ENCODE measurements around the gene CARD10.
"Not testable (repeated sequence)": the region's sequence is repeated elsewhere in the genome, so short reads cannot be mapped to it uniquely, and the experiment has no call there.

Gene CARD10

DNA sequence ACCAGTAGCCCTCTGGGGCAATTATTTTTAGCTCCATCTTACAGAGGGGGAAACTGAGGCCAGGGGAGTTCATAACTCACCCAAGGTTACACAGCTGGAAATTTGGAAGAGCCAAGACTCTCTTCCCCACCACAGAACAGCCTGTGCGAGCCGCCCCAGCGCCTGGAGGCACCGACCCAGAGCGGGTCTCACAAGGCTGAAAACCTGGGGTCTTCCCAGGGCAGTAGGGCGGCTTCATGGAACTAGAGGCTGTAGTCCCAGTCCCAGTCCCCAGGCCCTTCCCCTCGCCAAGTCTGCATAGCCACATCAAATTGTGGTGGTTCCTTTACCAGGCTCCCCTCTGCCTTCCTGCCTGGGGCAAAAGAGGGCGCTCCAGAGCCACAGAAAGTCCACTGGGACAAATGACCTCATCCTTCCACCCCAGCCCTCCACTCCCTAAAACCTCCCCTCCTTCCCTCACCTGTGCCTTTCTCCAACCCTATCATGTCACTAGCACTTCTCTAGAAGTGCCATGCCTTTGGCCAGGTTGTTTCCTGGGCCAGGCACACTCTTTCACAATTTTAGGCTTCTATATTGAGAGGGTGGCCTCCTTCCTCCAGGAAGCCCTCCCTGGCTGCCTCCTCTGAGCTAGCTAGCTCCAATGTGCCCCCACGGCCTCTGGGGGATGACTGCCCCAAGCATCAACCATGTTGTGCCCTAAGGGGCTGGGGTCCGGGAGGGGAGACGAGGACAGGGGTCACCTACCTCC lies 25.9 kb upstream of the CARD10 start:
- no peak overlapping the region for H3K4me3 ChIP-seq (ENCODE audit: low read depth, low read length)
- peak; percentile 68 for DNase-seq (ENCODE audit: low read depth)
- TF ChIP-seq POLR2A (IDR thresholded peaks at IDR 0.05; ENCODE audit: extremely low read depth, insufficient read length) = no peak
- TF ChIP-seq, protein P1, sequence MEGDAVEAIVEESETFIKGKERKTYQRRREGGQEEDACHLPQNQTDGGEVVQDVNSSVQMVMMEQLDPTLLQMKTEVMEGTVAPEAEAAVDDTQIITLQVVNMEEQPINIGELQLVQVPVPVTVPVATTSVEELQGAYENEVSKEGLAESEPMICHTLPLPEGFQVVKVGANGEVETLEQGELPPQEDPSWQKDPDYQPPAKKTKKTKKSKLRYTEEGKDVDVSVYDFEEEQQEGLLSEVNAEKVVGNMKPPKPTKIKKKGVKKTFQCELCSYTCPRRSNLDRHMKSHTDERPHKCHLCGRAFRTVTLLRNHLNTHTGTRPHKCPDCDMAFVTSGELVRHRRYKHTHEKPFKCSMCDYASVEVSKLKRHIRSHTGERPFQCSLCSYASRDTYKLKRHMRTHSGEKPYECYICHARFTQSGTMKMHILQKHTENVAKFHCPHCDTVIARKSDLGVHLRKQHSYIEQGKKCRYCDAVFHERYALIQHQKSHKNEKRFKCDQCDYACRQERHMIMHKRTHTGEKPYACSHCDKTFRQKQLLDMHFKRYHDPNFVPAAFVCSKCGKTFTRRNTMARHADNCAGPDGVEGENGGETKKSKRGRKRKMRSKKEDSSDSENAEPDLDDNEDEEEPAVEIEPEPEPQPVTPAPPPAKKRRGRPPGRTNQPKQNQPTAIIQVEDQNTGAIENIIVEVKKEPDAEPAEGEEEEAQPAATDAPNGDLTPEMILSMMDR (IDR thresholded peaks at IDR 0.05; ENCODE audit: low read depth, low read length) = peak; percentile 88

DNA sequence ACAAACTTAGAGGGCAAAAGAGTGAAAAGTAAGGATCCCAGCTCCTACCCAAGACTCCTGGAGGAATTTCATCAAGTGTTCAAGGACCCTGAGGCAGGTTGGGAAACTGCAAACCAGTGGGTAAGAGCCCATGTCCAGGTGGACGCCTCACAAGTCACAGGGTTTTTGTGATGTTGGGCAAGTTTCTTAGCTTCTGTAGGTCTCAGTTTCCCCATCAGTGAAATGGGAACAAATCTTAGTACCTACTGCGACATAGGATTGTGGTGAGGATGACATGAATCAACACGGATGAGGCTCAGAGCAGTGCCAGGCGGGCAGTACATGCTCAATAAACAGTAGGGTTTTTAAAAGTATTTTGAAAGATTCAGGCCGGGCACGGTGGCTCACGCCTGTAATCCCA lies 23.7 kb upstream of the CARD10 start:
- DNase-seq (ENCODE audit: low read depth) = no peak
- TF ChIP-seq, protein P2, sequence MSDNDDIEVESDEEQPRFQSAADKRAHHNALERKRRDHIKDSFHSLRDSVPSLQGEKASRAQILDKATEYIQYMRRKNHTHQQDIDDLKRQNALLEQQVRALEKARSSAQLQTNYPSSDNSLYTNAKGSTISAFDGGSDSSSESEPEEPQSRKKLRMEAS (IDR thresholded peaks at IDR 0.05; ENCODE audit: low read depth, low read length) = no peak
- TF ChIP-seq POLR2A (IDR thresholded peaks at IDR 0.05; ENCODE audit: extremely low read depth, insufficient read length) (no peak), MYC (IDR thresholded peaks at IDR 0.05; ENCODE audit: low read depth, low read length) (no peak)
- TF ChIP-seq, protein P1 (IDR thresholded peaks at IDR 0.05; ENCODE audit: low read depth, low read length) = no peak
- no peak overlapping the region for H3K4me3 ChIP-seq (ENCODE audit: low read depth, low read length)

- DNase-seq (ENCODE audit: low read depth) = not testable (repeated sequence)
These were observed 23.2 kb upstream of the CARD10 start for GRCh38 chr22:37542416-37542815.

GRCh38 chr22:37539790-37540189 lies 20.6 kb upstream of the CARD10 start:
- H3K4me3 ChIP-seq (ENCODE audit: low read depth, low read length); DNase-seq (ENCODE audit: low read depth): not testable (repeated sequence)

More at GRCh38 chr22:37542416-37542815, 23.2 kb upstream of the CARD10 start:
- H3K4me3 ChIP-seq (ENCODE audit: low read depth, low read length) = not testable (repeated sequence)

DNA sequence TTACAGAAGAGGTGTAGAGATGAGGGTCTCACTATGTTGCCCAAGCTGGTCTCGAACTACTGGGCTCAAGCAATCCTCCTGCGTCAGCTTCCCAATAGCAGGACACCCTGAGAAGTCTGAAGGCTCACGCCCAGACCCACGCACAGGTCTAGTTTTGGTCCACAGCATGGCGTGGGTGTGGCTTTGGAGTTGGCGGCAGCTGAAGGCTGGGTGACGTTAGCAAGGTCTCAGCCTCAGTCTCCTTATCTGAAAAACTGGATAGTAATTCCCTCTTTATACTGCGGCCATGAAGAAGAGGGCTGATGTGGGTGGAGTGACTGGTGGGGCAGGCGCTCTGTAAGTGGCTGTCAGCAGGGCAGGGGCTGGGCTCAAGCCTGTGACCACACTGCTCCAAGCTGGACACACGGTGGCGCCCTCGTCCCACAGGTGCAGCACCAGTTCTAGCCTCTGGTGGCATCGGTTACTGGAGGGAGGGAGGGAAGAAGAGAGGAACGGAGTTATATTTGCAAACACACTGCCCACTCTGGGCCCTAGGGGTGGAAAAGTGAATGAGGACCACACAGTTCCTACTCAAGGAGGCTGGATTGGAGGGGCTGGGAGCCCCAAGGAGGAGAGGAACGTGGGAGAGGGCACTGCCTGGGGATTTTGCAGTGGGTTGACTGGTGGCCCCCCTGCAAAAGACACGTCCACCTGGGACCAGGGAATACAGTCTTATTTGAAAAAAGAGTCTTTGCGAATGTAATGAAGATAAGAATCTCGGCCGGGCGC lies 19.6 kb upstream of the CARD10 start:
- no peak overlapping the region for H3K4me3 ChIP-seq (ENCODE audit: low read depth, low read length)
- TF ChIP-seq, protein P1 (IDR thresholded peaks at IDR 0.05; ENCODE audit: low read depth, low read length) = peak; percentile 79
- TF ChIP-seq POLR2A (IDR thresholded peaks at IDR 0.05; ENCODE audit: extremely low read depth, insufficient read length) (no peak), MYC (IDR thresholded peaks at IDR 0.05; ENCODE audit: low read depth, low read length) (no peak)
- TF ChIP-seq, protein P2 (IDR thresholded peaks at IDR 0.05; ENCODE audit: low read depth, low read length) = peak; percentile 46; the same call in 1 of the 2 replicates
- DNase-seq (ENCODE audit: low read depth) = peak; percentile 94

DNA sequence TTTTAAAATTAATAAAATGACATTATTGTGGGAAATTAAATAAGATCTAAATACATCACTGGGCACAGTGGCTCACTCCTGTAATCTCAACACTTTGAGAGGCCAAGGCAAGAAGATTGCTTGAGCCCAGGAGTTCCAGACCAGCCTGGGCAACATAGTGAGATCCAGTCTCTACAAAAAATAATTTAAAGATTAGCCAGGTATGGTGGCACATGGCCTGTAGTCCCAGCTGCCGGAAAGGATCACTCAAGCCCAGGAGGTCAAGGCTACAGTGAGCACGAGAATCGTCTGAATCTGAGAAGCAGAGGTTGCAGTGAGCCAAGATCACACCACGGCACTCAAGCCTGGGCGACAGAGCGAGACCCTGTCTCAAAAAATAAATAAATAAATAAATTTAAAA lies 15.9 kb upstream of the CARD10 start:
- DNase-seq (ENCODE audit: low read depth) = no peak

GRCh38 chr22:37534445-37534844 lies 15.2 kb upstream of the CARD10 start:
- no peak for DNase-seq (ENCODE audit: low read depth)
- TF ChIP-seq, protein P1 (IDR thresholded peaks at IDR 0.05; ENCODE audit: low read depth, low read length) = no peak
- TF ChIP-seq POLR2A (IDR thresholded peaks at IDR 0.05; ENCODE audit: extremely low read depth, insufficient read length) (no peak), MYC (IDR thresholded peaks at IDR 0.05; ENCODE audit: low read depth, low read length) (no peak)
- TF ChIP-seq, protein P2 (IDR thresholded peaks at IDR 0.05; ENCODE audit: low read depth, low read length) = no peak
- H3K4me3 ChIP-seq (ENCODE audit: low read depth, low read length) = no peak overlapping the region

More for the DNA sequence above, 15.9 kb upstream of the CARD10 start:
- no peak overlapping the region for H3K4me3 ChIP-seq (ENCODE audit: low read depth, low read length)
- TF ChIP-seq, protein P1 (IDR thresholded peaks at IDR 0.05; ENCODE audit: low read depth, low read length) = no peak
